D341Med (cell line): ENCODE results near the gene TEX26.

Experiments used
- DNase-seq: peaks from one replicate; pipeline ENCODE4 v3.0.0; 2012; ENCODE audit warnings: low spot score

TEX26 gene

GRCh38 chr13:31011901-31012654 is 79.6 kb downstream of the TEX26 start:
- DNase-seq: no peak

GRCh38 chr13:31012655-31013024 is 80.2 kb downstream of the TEX26 start:
- no peak for DNase-seq

- DNase-seq: no peak
These were observed 82.0 kb downstream of the TEX26 start for GRCh38 chr13:31014456-31014855.

GRCh38 chr13:31015199-31015598 is 82.7 kb downstream of the TEX26 start:
- no peak for DNase-seq

GRCh38 chr13:31016342-31017325 is 84.2 kb downstream of the TEX26 start:
- no peak for DNase-seq

GRCh38 chr13:31018511-31018910 is 86.1 kb downstream of the TEX26 start:
- DNase-seq: no peak

- no peak for DNase-seq
These were observed 88.5 kb downstream of the TEX26 start for GRCh38 chr13:31020996-31021395.

GRCh38 chr13:31022288-31022895 is 89.9 kb downstream of the TEX26 start:
- DNase-seq: no peak

GRCh38 chr13:31022928-31023530 is 90.6 kb downstream of the TEX26 start:
- DNase-seq: no peak
